Loucy (cell line): ENCODE results near the gene RPS16.

Source experiments
- EZH2phosphoT487 ChIP-seq: fragments of 200-600 bp; IDR thresholded peaks from 2 replicates; pipeline ENCODE4 v1.6.1; 2018; ENCODE audit warnings: antibody characterized with exemption, mild to moderate bottlenecking, moderate library complexity, borderline replicate concordance
- TF ChIP-seq, protein P1 (sequence below): fragments of 200-600 bp; sonication (generic); conservative IDR thresholded peaks from 2 replicates; pipeline ENCODE4 v1.5.1; 2014; ENCODE audit warnings: mild to moderate bottlenecking, antibody characterized with exemption, low read length

DNA sequence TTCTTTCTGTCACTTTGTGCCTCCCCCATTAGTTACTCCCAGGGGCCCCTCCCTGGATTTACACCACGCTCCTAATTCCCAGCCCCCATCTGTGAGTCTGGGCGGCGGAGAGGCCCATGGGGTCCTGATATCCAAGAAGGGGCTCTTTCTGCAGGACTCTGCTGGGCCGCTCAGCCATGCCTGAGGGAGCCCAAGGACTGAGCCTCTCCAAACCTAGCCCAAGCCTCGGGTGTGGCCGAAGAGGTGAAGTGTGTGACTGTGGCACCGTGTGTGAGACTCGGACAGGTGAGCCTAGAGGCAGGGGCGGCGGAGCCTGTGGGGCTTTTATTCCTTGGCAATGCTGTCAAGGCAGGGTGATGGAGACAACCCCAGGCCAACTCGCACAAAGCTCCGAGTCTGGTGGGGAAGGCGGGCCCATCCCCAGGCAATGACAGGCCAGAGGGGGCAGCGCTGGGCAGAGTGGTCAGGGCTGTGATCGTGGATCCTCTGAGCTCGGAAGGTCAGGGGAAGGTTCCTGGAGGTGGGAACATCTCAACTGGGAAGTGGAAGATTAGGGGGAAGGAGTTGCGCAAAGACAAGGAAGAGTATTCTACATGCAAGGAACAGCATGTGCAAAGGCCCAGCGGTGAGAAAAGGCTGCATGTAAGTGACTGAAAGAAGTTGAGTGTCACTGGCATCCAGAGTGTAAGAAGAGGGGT is 21.7 kb downstream of the RPS16 start:
- TF ChIP-seq, protein P1, sequence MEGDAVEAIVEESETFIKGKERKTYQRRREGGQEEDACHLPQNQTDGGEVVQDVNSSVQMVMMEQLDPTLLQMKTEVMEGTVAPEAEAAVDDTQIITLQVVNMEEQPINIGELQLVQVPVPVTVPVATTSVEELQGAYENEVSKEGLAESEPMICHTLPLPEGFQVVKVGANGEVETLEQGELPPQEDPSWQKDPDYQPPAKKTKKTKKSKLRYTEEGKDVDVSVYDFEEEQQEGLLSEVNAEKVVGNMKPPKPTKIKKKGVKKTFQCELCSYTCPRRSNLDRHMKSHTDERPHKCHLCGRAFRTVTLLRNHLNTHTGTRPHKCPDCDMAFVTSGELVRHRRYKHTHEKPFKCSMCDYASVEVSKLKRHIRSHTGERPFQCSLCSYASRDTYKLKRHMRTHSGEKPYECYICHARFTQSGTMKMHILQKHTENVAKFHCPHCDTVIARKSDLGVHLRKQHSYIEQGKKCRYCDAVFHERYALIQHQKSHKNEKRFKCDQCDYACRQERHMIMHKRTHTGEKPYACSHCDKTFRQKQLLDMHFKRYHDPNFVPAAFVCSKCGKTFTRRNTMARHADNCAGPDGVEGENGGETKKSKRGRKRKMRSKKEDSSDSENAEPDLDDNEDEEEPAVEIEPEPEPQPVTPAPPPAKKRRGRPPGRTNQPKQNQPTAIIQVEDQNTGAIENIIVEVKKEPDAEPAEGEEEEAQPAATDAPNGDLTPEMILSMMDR: peak; percentile 52
- no peak for TF ChIP-seq EZH2phosphoT487
